Measurements from ENCODE around the gene PATJ.

GRCh38 chr1:62012836-62013235, 270.6 kb downstream of the PATJ start:
- TF ChIP-seq CTCF (IDR thresholded peaks at IDR 0.05) (no peak), EP300 (IDR thresholded peaks at IDR 0.05) (no peak)
